ENCODE data around the gene RRH. TPM values are rescaled to one million over a fixed set of nuclear protein-coding genes. Genes with fewer than 3 reads are reported as not detected.

The RRH gene
- total RNA-seq, 2 experiments from 2014 or later = 0.26 TPM; not detected in 1

DNA sequence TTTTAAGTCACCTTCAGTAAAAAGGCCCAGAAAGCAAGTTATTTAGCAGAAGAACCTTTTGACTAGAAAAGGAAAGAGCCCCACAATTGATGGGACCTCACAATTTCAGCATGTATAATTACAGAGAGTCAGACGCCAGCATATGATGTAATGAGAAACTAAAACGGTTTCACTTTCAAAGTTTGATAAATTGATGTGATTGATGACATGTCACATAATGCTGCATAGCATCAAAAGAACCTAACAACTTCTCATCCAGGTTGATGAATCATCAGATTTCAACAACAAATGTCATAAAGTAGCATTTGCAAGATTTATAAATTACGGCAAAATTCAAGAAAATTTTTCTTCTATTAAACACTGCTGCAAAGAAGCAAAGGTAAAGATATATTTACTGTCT lies 16.1 kb upstream of the RRH start:
- POLR2A ChIA-PET = no interaction called here
- DNase-seq (no peak), ATAC-seq (no peak)
- CTCF ChIA-PET = no interaction called here
- Mint-ChIP-seq H3K36me3 (ENCODE audit: low read depth) (peaks cover 15% of the 10 kb centered on the region), H3K4me1 (ENCODE audit: low read depth) (peaks cover 17% of the 10 kb centered on the region), H3K9me3 (ENCODE audit: insufficient read depth) (no peaks in the 10 kb centered on the region), H3K27me3 (ENCODE audit: low read depth) (peaks cover 4% of the 10 kb centered on the region), H3K4me3 (no peak overlapping the region), H3K27ac (no peak overlapping the region)

DNA sequence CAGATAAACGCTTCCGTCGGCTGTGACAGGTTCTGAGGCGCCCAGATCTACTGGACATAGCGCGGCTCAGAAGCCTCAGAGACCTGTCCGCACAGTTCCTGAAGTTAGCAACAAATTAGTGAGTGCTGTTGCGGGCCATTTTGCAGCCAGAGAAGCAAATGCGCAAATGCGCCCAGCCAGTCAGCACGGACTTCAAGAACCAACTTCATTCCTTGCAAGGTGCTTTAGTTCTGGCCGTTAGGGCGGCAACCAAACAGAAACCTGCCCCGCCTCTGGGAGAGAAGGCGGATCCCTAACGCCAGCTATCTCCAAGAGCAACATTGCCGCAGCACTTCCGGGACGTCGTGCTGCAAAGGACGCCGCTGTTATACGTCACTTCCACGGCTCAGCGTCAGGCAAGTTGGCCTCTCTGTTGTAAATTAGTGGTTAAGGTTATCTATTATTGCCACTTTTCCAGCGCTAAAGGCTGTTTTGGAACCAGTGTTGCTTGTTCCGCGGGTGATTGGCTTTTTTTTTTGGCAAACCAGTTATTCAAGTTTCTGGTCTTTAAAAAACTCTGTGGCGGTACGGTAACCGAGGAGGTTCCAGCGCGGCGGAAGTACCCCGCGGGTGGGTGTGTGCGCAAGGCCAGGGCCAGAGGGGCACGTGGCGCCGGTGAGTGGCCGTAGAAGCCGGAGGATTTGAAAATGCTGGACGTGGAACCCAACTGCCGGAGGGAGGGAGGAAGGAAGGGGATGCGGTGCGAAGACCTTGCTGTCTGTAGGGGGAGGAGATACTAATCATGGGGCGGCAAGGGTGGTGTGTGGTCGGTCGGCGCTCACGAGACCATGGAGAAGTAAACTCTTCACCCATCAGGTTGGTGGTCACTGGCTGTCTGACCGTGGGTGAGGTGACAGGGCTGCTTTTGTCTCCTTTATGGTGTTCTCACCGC lies 12.4 kb upstream of the RRH start, which contains the start of gene GAR1:
Gene GAR1 (plus strand): TSS at position 612 of the 931 bp plus-strand sequence. CDS start 403 bp downstream, outside the sequence.
- H3K27me3 Mint-ChIP-seq (ENCODE audit: low read depth) = no peaks in the 10 kb centered on the region
- ATAC-seq (peak; percentile 94), DNase-seq (peak; percentile 95)
- ChIA-PET POLR2A (interaction anchor here (0.6 to 1.2 kb wide), 3 partner anchors 185 to 382 kb away, joined by 3 to 4 read pairs (median 3); partner anchors contain the start of gene SEC24B), CTCF (interaction anchor here (1.0 to 1.5 kb wide), 4 partner anchors 11 to 382 kb away, joined by 3 to 6 read pairs (median 4); no protein-coding TSS in a partner anchor)
- H3K9me3 Mint-ChIP-seq (ENCODE audit: insufficient read depth) = no peaks in the 10 kb centered on the region
- peak within 1 kb of the TSS; percentile 99 for H3K4me3 Mint-ChIP-seq
- H3K27ac Mint-ChIP-seq = peak within 1 kb of the TSS; percentile 98
- peaks cover 45% of the 10 kb centered on the region for H3K36me3 Mint-ChIP-seq (ENCODE audit: low read depth)
- H3K4me1 Mint-ChIP-seq (ENCODE audit: low read depth) = peaks cover 46% of the 10 kb centered on the region

DNA sequence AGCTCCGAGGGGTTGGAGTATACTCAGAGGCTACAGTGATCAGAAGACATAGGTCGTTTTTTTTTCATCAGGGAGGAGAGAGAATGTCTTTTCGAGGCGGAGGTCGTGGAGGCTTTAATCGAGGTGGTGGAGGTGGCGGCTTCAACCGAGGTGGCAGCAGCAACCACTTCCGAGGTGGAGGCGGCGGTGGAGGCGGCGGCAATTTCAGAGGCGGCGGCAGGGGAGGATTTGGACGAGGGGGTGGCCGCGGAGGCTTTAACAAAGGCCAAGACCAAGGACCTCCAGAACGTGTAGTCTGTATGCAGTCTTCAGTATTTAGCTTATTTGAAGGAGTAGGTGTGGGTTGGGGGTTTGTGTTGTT lies 11.7 kb upstream of the RRH start:
- H3K4me3 Mint-ChIP-seq = peak overlapping the region; percentile 99
- H3K36me3 Mint-ChIP-seq (ENCODE audit: low read depth) = peaks cover 48% of the 10 kb centered on the region
- ChIA-PET CTCF (interaction anchor here (0.7 to 1.0 kb wide), 3 partner anchors 10 to 383 kb away, joined by 3 to 4 read pairs (median 3); no protein-coding TSS in a partner anchor), POLR2A (no interaction called here)
- ATAC-seq (peak; percentile 35), DNase-seq (peak; percentile 70)
- H3K27me3 Mint-ChIP-seq (ENCODE audit: low read depth) = no peaks in the 10 kb centered on the region
- peaks cover 47% of the 10 kb centered on the region for H3K4me1 Mint-ChIP-seq (ENCODE audit: low read depth)
- no peaks in the 10 kb centered on the region for H3K9me3 Mint-ChIP-seq (ENCODE audit: insufficient read depth)
- H3K27ac Mint-ChIP-seq = peak overlapping the region; percentile 98

DNA sequence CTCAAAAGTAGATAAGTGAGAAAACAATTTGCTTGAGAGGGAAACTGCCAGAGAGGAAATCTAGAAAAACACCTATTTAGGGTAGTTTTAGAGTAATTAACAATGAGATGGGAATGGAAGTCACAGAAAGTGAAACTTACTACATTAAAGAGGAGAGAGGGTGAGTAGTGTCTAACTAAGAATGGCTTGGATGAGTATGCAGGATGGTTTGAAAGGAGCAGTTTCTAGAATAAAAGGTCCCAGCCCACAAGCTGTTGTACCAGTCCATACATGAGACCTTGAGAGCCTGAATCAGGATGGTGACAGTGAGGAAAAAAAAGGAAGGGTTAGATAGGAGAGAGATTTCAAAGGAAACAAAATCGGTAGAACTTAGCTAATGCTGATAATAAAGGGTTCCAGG lies 10.9 kb upstream of the RRH start:
- H3K27ac Mint-ChIP-seq = peak overlapping the region; percentile 98
- no peak for ATAC-seq

DNA sequence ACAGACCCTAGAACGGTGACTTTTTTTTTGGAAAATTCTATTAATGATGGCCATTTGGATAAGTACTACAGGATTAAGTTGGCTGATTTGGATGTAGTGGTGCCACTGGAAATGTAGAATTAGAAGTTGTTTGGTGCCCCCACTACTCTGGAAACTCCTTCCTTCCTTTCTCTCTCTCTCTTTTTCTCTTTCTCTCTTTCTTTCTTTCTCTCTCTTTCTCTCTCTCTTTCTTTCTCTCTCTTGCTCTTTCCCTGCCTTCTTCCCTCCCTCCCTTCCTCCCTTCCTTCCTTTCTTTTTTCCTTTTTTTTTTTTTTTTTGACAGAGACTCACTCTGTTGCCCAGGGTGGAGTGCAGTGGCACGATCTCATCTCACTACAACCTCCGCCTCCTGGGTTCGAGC lies 9.5 kb upstream of the RRH start:
- H3K27ac Mint-ChIP-seq = peak overlapping the region; percentile 14
- POLR2A ChIA-PET = no interaction called here
- H3K36me3 Mint-ChIP-seq (ENCODE audit: low read depth) = peaks cover 58% of the 10 kb centered on the region
- CTCF ChIA-PET = interaction anchor here (2.6 kb wide), 1 partner anchor 385 kb away, joined by 9 read pairs; the partner anchor contains the start of gene SEC24B
- peaks cover 44% of the 10 kb centered on the region for H3K4me1 Mint-ChIP-seq (ENCODE audit: low read depth)
- no peak overlapping the region for H3K4me3 Mint-ChIP-seq
- no peak for ATAC-seq
- no peaks in the 10 kb centered on the region for H3K9me3 Mint-ChIP-seq (ENCODE audit: insufficient read depth)
- no peak for DNase-seq
- no peaks in the 10 kb centered on the region for H3K27me3 Mint-ChIP-seq (ENCODE audit: low read depth)

More for the DNA sequence above, 10.9 kb upstream of the RRH start:
- Mint-ChIP-seq H3K4me3 (peak overlapping the region; percentile 99), H3K36me3 (ENCODE audit: low read depth) (peaks cover 56% of the 10 kb centered on the region), H3K27me3 (ENCODE audit: low read depth) (no peaks in the 10 kb centered on the region), H3K4me1 (ENCODE audit: low read depth) (peaks cover 47% of the 10 kb centered on the region), H3K9me3 (ENCODE audit: insufficient read depth) (no peaks in the 10 kb centered on the region)
- POLR2A ChIA-PET = interaction anchor here (0.6 kb wide), 1 partner anchor 281 kb away, joined by 3 read pairs; no protein-coding TSS in a partner anchor
- no peak for DNase-seq
- CTCF ChIA-PET = interaction anchor here (0.7 to 1.0 kb wide), 4 partner anchors 9 to 384 kb away, joined by 3 to 4 read pairs (median 3); no protein-coding TSS in a partner anchor

DNA sequence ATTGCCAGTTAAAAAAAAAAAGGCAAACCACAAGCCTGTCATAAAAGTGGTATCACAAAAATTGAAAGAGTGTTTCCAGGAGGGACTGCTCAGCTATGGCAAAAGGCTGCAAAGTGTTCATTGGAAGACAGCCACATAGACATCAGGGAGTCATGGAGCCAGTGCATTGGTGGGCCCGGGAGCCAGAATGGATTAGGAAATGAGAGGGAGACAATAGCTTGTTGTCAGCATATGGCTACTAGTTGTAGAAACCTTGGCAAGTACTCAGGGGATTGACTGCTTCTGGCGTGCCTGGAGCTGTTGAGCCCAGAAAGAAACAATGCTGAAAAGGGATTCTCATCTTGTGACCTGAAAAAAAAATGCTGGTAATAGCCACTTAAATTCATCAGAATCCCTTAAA lies 7.2 kb upstream of the RRH start:
- Mint-ChIP-seq H3K4me1 (ENCODE audit: low read depth) (peaks cover 38% of the 10 kb centered on the region), H3K4me3 (no peak overlapping the region), H3K27me3 (ENCODE audit: low read depth) (no peaks in the 10 kb centered on the region), H3K9me3 (ENCODE audit: insufficient read depth) (no peaks in the 10 kb centered on the region), H3K27ac (no peak overlapping the region), H3K36me3 (ENCODE audit: low read depth) (peaks cover 64% of the 10 kb centered on the region)
- no peak for ATAC-seq
- ChIA-PET CTCF (interaction anchor here (1.1 to 2.6 kb wide), 2 partner anchors 16 to 387 kb away, joined by 3 to 9 read pairs; partner anchors contain the start of gene SEC24B), POLR2A (no interaction called here)
- DNase-seq = no peak

DNA sequence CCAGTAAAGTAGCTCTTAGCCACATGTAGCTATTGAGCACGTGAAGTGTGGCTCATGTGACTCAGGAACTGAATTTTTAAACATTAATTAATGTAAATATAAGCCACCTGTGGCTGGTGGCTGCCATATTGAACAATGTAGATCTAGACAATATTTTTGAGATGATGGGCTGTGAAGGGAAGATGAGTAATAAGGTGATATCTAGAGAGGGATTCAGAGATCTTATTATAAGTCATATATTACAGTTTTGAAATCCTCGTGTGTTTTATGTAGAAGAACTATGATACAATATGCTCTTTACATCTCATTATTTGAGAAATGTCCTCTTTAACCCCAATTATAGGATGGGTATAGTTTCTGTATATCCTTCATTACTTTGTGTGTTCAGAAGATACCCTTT lies 6.6 kb upstream of the RRH start:
- CTCF ChIA-PET = interaction anchor here (1.1 kb wide), 1 partner anchor 17 kb away, joined by 3 read pairs; no protein-coding TSS in a partner anchor
- no peak overlapping the region for H3K4me3 Mint-ChIP-seq
- H3K36me3 Mint-ChIP-seq (ENCODE audit: low read depth) = peaks cover 57% of the 10 kb centered on the region
- H3K4me1 Mint-ChIP-seq (ENCODE audit: low read depth) = peaks cover 35% of the 10 kb centered on the region
- no peak for DNase-seq
- no peak overlapping the region for H3K27ac Mint-ChIP-seq
- POLR2A ChIA-PET = no interaction called here
- no peak for ATAC-seq
- no peaks in the 10 kb centered on the region for H3K9me3 Mint-ChIP-seq (ENCODE audit: insufficient read depth)
- H3K27me3 Mint-ChIP-seq (ENCODE audit: low read depth) = no peaks in the 10 kb centered on the region

DNA sequence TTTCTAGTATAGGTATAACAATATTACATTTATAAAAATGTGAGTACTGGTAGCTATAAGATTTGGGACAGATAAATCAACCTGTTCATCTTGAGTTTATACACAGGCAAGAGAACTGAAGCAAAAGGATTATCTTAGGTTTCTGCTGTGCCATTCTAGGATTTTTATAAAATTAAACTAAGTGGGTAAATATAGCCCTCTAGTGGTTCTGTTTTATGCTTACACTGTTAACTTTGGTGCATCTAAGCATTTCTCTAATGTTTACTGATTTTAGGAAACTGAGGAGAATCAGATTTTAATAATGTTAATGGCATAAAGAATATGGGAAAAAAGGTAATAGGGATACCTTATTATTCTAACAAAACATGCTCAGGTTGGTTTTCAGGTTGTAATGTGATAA lies 1.1 kb upstream of the RRH start:
- no peak overlapping the region for H3K27ac Mint-ChIP-seq
- H3K27me3 Mint-ChIP-seq (ENCODE audit: low read depth) = no peaks in the 10 kb centered on the region
- no peaks in the 10 kb centered on the region for H3K4me1 Mint-ChIP-seq (ENCODE audit: low read depth)
- POLR2A ChIA-PET = no interaction called here
- ATAC-seq (no peak), DNase-seq (no peak)
- H3K4me3 Mint-ChIP-seq = no peak overlapping the region
- CTCF ChIA-PET = interaction anchor here (0.7 to 4.0 kb wide), 15 partner anchors 8 to 437 kb away, joined by 3 to 20 read pairs (median 4); partner anchors contain the start of genes CASP6, GAR1 and SEC24B
- no peaks in the 10 kb centered on the region for H3K9me3 Mint-ChIP-seq (ENCODE audit: insufficient read depth)
- H3K36me3 Mint-ChIP-seq (ENCODE audit: low read depth) = peaks cover 17% of the 10 kb centered on the region

DNA sequence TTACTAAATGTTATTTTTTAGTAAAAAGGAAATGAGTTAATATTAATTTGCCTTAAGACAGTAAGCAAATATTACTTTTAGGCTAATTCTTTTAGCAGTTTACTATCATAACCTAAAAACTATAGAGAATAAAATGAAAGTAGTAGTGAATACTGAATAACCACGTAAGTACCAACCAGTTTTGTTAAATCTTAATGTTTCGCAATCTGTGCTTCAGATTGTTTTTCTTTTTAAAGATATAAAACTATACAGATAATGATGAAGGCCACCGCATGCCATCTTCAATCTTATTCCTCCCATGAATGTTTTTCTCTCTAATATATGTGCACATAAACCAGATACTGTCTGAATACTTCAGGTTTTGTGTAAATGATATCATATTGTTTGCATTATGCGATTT lies 6.0 kb downstream of the RRH start:
- Mint-ChIP-seq H3K4me3 (no peak overlapping the region), H3K27me3 (ENCODE audit: low read depth) (no peaks in the 10 kb centered on the region), H3K9me3 (ENCODE audit: insufficient read depth) (no peaks in the 10 kb centered on the region), H3K36me3 (ENCODE audit: low read depth) (no peaks in the 10 kb centered on the region), H3K4me1 (ENCODE audit: low read depth) (no peaks in the 10 kb centered on the region), H3K27ac (no peak overlapping the region)
- no peak for ATAC-seq
- ChIA-PET POLR2A (no interaction called here), CTCF (no interaction called here)
- no peak for DNase-seq

DNA sequence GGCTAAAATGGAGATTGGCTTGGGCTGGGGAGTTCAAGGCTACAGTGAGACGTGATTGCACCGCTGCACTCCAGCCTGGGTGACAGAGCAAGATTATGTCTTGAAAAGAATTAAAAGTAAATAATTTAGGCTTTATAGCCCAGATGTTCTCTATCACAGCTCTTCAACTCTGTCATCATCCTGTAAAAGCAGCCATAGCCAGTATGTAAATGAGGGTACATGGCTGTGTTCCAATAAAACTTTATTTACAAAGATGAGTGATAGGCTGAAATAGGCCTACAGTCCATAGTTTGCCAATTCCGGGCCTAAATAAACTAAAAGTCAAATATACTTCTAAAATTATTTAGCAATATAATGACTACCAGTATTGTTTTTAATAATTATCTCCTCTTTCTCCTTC lies 9.2 kb downstream of the RRH start:
- CTCF ChIA-PET = no interaction called here
- POLR2A ChIA-PET = no interaction called here

DNA sequence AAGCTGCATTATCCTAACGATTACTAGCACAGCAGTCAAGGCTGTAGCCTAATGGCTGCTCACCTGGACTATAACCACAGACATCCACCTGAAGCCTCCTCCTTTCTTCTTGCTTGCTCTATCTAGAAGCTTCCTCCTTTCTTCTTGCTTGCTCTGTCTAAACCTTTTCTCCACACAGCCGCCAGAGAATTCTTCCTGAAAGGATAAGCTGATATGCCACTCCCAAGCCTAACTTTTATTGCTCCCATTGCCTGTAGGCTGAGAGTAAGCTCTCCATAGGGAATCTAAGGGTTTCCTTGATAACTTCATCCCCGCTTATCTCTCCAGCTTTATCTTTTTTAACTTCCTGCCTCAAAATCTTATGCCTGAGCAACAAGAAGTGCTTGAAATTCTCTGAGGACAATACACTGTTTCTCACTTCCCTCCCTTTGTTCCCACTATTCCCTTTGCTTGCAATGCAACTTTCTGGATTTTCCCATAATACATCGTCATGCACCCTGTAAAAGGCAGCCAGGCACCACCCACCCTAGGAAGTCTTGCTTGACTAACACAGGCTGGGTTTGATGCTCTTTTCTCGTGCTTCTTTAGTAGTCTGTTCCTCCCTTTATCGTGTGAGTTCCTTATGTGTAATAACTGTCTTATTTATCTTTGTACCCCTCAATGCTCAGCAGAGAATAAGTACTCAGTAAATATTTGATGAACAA lies 18.8 kb downstream of the RRH start:
- H3K9me3 Mint-ChIP-seq (ENCODE audit: insufficient read depth) = no peaks in the 10 kb centered on the region
- ATAC-seq (no peak), DNase-seq (no peak)
- H3K4me3 Mint-ChIP-seq = no peak overlapping the region
- H3K36me3 Mint-ChIP-seq (ENCODE audit: low read depth) = no peaks in the 10 kb centered on the region
- H3K27me3 Mint-ChIP-seq (ENCODE audit: low read depth) = no peaks in the 10 kb centered on the region
- H3K27ac Mint-ChIP-seq = no peak overlapping the region
- ChIA-PET CTCF (interaction anchor here (0.7 kb wide), 1 partner anchor 991 kb away, joined by 3 read pairs; no protein-coding TSS in a partner anchor), POLR2A (no interaction called here)
- H3K4me1 Mint-ChIP-seq (ENCODE audit: low read depth) = no peaks in the 10 kb centered on the region

More for the DNA sequence above, 9.2 kb downstream of the RRH start:
- ATAC-seq (no peak), DNase-seq (no peak)
- Mint-ChIP-seq H3K9me3 (ENCODE audit: insufficient read depth) (no peaks in the 10 kb centered on the region), H3K4me3 (no peak overlapping the region), H3K4me1 (ENCODE audit: low read depth) (no peaks in the 10 kb centered on the region), H3K27me3 (ENCODE audit: low read depth) (no peaks in the 10 kb centered on the region), H3K36me3 (ENCODE audit: low read depth) (no peaks in the 10 kb centered on the region), H3K27ac (no peak overlapping the region)

All from activated CD8-positive, alpha-beta T cell treated with anti-CD3 and anti-CD28 coated beads, Interleukin-2, amount 10 ng/mL, durations not matched to agents 7 days and 5 days (primary cell).